ENCODE measurements around the gene AKR7A2.

The AKR7A2 gene

DNA sequence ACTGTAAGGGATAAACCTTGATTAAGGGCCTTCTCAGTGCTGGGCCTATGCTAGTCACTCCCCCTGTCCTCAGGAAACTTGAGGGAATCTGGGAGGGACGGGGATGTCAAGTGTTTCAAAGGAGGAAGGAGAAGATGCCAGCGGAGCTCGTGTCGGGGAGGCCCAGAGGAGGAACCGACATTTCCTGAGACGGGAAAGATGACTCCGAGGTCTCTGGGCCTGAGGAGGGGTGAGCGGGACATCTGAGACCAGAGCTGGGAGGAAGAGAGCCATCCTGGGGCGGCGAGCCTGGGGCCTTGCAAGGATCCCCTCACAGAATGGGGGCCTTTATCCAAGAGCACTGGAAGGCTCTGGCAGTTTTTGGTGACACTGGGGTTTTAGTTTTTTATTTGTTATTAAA, 10.5 kb upstream of the AKR7A2 start:
- TF ChIP-seq SPI1 (IDR thresholded peaks at IDR 0.05; ENCODE audit: borderline replicate concordance, low read depth) (no peak), POLR2AphosphoS5 (IDR thresholded peaks at IDR 0.05; ENCODE audit: low read depth) (no peak), GABPA (IDR thresholded peaks at IDR 0.05; ENCODE audit: low read depth) (no peak)
- TF ChIP-seq, protein P1, sequence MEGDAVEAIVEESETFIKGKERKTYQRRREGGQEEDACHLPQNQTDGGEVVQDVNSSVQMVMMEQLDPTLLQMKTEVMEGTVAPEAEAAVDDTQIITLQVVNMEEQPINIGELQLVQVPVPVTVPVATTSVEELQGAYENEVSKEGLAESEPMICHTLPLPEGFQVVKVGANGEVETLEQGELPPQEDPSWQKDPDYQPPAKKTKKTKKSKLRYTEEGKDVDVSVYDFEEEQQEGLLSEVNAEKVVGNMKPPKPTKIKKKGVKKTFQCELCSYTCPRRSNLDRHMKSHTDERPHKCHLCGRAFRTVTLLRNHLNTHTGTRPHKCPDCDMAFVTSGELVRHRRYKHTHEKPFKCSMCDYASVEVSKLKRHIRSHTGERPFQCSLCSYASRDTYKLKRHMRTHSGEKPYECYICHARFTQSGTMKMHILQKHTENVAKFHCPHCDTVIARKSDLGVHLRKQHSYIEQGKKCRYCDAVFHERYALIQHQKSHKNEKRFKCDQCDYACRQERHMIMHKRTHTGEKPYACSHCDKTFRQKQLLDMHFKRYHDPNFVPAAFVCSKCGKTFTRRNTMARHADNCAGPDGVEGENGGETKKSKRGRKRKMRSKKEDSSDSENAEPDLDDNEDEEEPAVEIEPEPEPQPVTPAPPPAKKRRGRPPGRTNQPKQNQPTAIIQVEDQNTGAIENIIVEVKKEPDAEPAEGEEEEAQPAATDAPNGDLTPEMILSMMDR (IDR thresholded peaks at IDR 0.05; ENCODE audit: insufficient read depth, low read length), result no peak
- TF ChIP-seq, protein P2, sequence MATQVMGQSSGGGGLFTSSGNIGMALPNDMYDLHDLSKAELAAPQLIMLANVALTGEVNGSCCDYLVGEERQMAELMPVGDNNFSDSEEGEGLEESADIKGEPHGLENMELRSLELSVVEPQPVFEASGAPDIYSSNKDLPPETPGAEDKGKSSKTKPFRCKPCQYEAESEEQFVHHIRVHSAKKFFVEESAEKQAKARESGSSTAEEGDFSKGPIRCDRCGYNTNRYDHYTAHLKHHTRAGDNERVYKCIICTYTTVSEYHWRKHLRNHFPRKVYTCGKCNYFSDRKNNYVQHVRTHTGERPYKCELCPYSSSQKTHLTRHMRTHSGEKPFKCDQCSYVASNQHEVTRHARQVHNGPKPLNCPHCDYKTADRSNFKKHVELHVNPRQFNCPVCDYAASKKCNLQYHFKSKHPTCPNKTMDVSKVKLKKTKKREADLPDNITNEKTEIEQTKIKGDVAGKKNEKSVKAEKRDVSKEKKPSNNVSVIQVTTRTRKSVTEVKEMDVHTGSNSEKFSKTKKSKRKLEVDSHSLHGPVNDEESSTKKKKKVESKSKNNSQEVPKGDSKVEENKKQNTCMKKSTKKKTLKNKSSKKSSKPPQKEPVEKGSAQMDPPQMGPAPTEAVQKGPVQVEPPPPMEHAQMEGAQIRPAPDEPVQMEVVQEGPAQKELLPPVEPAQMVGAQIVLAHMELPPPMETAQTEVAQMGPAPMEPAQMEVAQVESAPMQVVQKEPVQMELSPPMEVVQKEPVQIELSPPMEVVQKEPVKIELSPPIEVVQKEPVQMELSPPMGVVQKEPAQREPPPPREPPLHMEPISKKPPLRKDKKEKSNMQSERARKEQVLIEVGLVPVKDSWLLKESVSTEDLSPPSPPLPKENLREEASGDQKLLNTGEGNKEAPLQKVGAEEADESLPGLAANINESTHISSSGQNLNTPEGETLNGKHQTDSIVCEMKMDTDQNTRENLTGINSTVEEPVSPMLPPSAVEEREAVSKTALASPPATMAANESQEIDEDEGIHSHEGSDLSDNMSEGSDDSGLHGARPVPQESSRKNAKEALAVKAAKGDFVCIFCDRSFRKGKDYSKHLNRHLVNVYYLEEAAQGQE (IDR thresholded peaks at IDR 0.05; ENCODE audit: insufficient replicate concordance, low read depth), result no peak
- no peak for DNase-seq (ENCODE audit: low read depth in 1 of 2, low spot score in 1 of 2)
- H3K4me3 ChIP-seq (replicated peaks; ENCODE audit: insufficient read depth, low read length), result no peak overlapping the region
- H3K27ac ChIP-seq (replicated peaks), result no peak overlapping the region
- H3K27me3 ChIP-seq (ENCODE audit: insufficient read depth, poor library complexity, severe bottlenecking), result no peaks in the 10 kb centered on the region

DNA sequence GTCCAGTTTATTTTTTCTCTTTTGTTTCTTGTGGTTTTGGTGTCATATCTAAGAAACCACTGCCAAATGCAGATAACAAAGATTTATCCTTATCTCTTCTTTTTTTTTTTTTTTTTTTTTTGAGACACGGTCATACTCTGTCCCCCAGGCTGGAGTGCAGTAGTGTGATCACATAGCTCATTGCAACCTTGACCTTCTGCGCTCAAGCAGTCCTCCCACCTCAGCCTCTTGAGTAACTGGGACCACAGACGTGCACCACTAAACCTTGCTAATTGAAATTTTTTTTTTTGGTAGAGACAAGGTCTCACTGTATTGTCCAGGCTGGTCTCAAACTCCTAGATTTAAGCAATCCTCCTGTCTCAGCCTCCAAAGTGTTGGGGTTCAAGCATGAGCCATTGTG, 9.1 kb upstream of the AKR7A2 start:
- Histone ChIP-seq H3K27me3 (ENCODE audit: insufficient read depth, poor library complexity, severe bottlenecking) (no peaks in the 10 kb centered on the region), H3K27ac (replicated peaks) (no peak overlapping the region), H3K4me3 (replicated peaks; ENCODE audit: insufficient read depth, low read length) (no peak overlapping the region)
- no peak for DNase-seq (ENCODE audit: low read depth in 1 of 2, low spot score in 1 of 2)
- TF ChIP-seq GABPA (IDR thresholded peaks at IDR 0.05; ENCODE audit: low read depth) (no peak), SPI1 (IDR thresholded peaks at IDR 0.05; ENCODE audit: borderline replicate concordance, low read depth) (no peak), POLR2AphosphoS5 (IDR thresholded peaks at IDR 0.05; ENCODE audit: low read depth) (no peak)
- TF ChIP-seq, protein P2 (IDR thresholded peaks at IDR 0.05; ENCODE audit: insufficient replicate concordance, low read depth), result no peak
- TF ChIP-seq, protein P1 (IDR thresholded peaks at IDR 0.05; ENCODE audit: insufficient read depth, low read length), result no peak

DNA sequence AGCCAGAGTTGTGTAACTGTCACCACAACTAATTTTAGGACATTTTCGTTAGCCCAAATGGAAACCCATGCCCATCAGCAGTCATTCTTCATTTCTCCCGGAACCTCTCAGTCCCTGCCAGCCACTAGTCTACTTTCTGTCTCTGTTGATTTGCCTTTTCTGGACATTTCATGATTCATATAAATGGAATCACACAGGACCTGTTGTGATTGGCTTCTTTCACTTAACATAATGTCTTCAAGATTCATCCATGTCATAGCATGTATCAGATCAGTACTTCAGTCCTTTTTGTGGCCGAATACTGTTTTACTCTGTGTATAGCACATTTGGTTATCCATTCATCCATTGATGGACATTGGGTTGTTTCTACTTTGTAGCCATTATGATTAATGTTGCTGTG, 7.3 kb upstream of the AKR7A2 start:
- Histone ChIP-seq H3K27me3 (ENCODE audit: insufficient read depth, poor library complexity, severe bottlenecking) (no peaks in the 10 kb centered on the region), H3K4me3 (replicated peaks; ENCODE audit: insufficient read depth, low read length) (no peak overlapping the region), H3K27ac (replicated peaks) (no peak overlapping the region)
- DNase-seq (ENCODE audit: low read depth in 1 of 2, low spot score in 1 of 2), result no peak
- TF ChIP-seq POLR2AphosphoS5 (IDR thresholded peaks at IDR 0.05; ENCODE audit: low read depth), result no peak
- TF ChIP-seq, protein P1 (IDR thresholded peaks at IDR 0.05; ENCODE audit: insufficient read depth, low read length), result no peak
- TF ChIP-seq, protein P2 (IDR thresholded peaks at IDR 0.05; ENCODE audit: insufficient replicate concordance, low read depth), result no peak
- no peak for TF ChIP-seq GABPA (IDR thresholded peaks at IDR 0.05; ENCODE audit: low read depth)
- no peak for TF ChIP-seq SPI1 (IDR thresholded peaks at IDR 0.05; ENCODE audit: borderline replicate concordance, low read depth)

Data from HL-60 (cell line).